Naive thymus-derived CD8-positive, alpha-beta T cell (primary cell): ENCODE results near the gene SRSF10. TPM values are rescaled to one million over a fixed set of nuclear protein-coding genes. Genes with fewer than 3 reads are reported as not detected.
A peak's percentile ranks its signal among the peaks of the same experiment; 100 is the strongest.
"Not testable (repeated sequence)": the region's sequence is repeated elsewhere in the genome, so short reads cannot be mapped to it uniquely, and the experiment has no call there.

Source experiments
- ATAC-seq, 2 donors: fragments of 150-1000 bp; cut with Tn5 transposase in 1 of 2; sonication (Bioruptor Pico), chemical (Tn5 transposase) in 1 of 2; 1 replicate in 1 of 2; 2 replicates in 1 of 2; pipeline ENCODE4 v1.10.0; 2021; ENCODE audit warnings: mild to moderate bottlenecking in 2 of 2, moderate library complexity in 2 of 2
- POLR2A ChIA-PET: fragments of 350-600 bp; sonication (Branson Sonifier 250); formaldehyde crosslinking; loops from one replicate; lab custom pipeline; 2021; ENCODE audit warnings: antibody characterized with exemption; lab: Charles Lee
- DNase-seq, 10 donors: peaks; one replicate each; pipeline versions ENCODE4 v3.0.0 to v3.0.0-alpha.2; 2020 to 2022
- H3K27ac Mint-ChIP-seq, 10 donors: one replicate each; pipeline ENCODE4 v1.8.0; 2020 to 2022; ENCODE audit warnings: mild to moderate bottlenecking in 10 of 10, mixed read lengths in 10 of 10, moderate library complexity in 4 of 10, inconsistent platforms in 1 of 10
- H3K27me3 Mint-ChIP-seq, 5 donors: one replicate each; pipeline ENCODE4 v1.8.0; 2021 to 2022; ENCODE audit warnings: mixed read lengths in 5 of 5
- H3K36me3 Mint-ChIP-seq, 3 donors: one replicate each; pipeline ENCODE4 v1.8.0; 2020 to 2022; ENCODE audit warnings: mixed read lengths in 3 of 3, mild to moderate bottlenecking in 2 of 3, inconsistent platforms in 1 of 3
- H3K4me1 Mint-ChIP-seq, 4 donors: one replicate each; pipeline ENCODE4 v1.8.0; 2021 to 2022; ENCODE audit warnings: mixed read lengths in 4 of 4
- H3K4me3 Mint-ChIP-seq, 10 donors: one replicate each; pipeline ENCODE4 v1.8.0; 2020 to 2022; ENCODE audit warnings: mild to moderate bottlenecking in 10 of 10, mixed read lengths in 10 of 10, moderate library complexity in 6 of 10, inconsistent platforms in 1 of 10
- H3K9me3 Mint-ChIP-seq, 9 donors: one replicate each; pipeline ENCODE4 v1.8.0; 2020 to 2022; ENCODE audit warnings: mixed read lengths in 9 of 9, mild to moderate bottlenecking in 3 of 9, inconsistent platforms in 1 of 9, moderate library complexity in 1 of 9
- polyA plus RNA-seq, 3 donors: library from polyadenylated mRNA; unstranded; fragments of 300-500 nt; fragmentation: Illumina TruSeq; gene quantifications; one replicate each; pipeline ENCODE4 v1.2.3, GENCODE V29; 2021
- total RNA-seq, 8 experiments: library from RNA in 2 of 8; stranded (reverse) in 2 of 8; gene quantifications; one replicate each; pipeline ENCODE4 v1.2.3 and lab custom pipeline; 2021 to 2026

Gene SRSF10
- total and polyA plus RNA-seq, 5 experiments from 2014 or later, result 98.6 to 219 (median 125) TPM

GRCh38 chr1:23964235-23964668, 15.9 kb downstream of the SRSF10 start:
- Mint-ChIP-seq H3K36me3 (peaks cover 0 to 79% (median 16%) of the 10 kb centered on the region in 3 donors), H3K4me3 (no peak overlapping the region), H3K27ac (peak overlapping the region in 8 of 10 donors; percentile 6 to 70 (median 58)), H3K27me3 (no peaks in the 10 kb centered on the region), H3K4me1 (peaks cover 17 to 68% (median 37%) of the 10 kb centered on the region in 4 donors), H3K9me3 (no peaks in the 10 kb centered on the region)
- POLR2A ChIA-PET, result interaction anchor here (1.1 to 1.4 kb wide), 2 partner anchors 16 to 17 kb away, joined by 3 to 5 read pairs; partner anchors contain the start of gene SRSF10
- ATAC-seq (no peak), DNase-seq (no peak)

GRCh38 chr1:23963617-23964234, 16.4 kb downstream of the SRSF10 start:
- Mint-ChIP-seq H3K27me3 (no peaks in the 10 kb centered on the region), H3K27ac (peak overlapping the region in 8 of 10 donors; percentile 1 to 70 (median 55)), H3K36me3 (peaks cover 0 to 77% (median 16%) of the 10 kb centered on the region in 3 donors), H3K9me3 (no peaks in the 10 kb centered on the region), H3K4me3 (no peak overlapping the region), H3K4me1 (peaks cover 18 to 72% (median 41%) of the 10 kb centered on the region in 4 donors)
- DNase-seq, result no peak
- no peak for ATAC-seq
- POLR2A ChIA-PET, result interaction anchor here (1.1 to 1.3 kb wide), 3 partner anchors 12 to 18 kb away, joined by 3 to 5 read pairs (median 3); partner anchors contain the start of gene SRSF10

DNA sequence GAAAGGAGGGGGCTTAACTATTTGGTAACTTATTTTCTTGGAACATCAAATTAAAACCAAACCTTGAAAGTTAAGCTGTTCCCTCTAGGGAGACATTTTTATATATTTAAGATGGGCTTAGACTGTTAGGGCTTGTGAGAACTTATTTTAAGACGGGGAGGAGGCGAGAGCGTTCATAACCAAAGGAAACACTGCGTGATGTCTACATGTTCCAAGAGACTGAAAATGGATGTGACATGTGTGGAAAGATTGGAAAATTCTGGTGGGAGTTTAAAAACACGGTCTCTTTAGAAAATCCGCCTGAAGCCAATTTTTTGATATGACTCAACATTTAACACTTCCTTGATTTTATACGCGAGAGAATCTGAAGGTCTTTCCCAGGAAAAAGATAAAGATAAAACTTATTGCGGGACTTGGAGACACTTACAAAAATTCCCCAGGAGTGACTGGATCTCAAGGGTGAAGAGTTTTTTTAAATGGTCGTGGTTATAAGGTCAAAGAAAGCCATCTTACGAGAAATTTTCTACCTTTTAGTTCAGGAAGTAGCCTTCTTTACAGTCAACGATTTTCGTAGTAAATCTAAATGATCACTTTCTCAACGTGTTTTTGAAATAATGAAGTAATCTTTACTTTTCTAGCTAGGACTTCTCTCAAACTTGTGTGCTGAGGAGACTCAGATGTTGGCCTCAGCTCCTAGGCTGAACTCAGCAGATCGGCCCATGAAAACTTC, 19.7 kb downstream of the SRSF10 start:
- Mint-ChIP-seq H3K27ac (peak overlapping the region; percentile 99 to 100 (median 100)), H3K9me3 (no peaks in the 10 kb centered on the region), H3K27me3 (no peaks in the 10 kb centered on the region), H3K4me1 (peaks cover 15 to 81% (median 45%) of the 10 kb centered on the region in 4 donors), H3K4me3 (peak overlapping the region; percentile 95 to 100 (median 100)), H3K36me3 (peaks cover 0 to 50% (median 16%) of the 10 kb centered on the region in 3 donors)
- ATAC-seq (no peak), DNase-seq (no peak)
- POLR2A ChIA-PET, result interaction anchor here (0.6 to 3.3 kb wide), 15 partner anchors 10 to 1272 kb away, joined by 3 to 66 read pairs (median 5); partner anchors contain the start of genes GALE, HMGCL, HNRNPR and PITHD1

DNA sequence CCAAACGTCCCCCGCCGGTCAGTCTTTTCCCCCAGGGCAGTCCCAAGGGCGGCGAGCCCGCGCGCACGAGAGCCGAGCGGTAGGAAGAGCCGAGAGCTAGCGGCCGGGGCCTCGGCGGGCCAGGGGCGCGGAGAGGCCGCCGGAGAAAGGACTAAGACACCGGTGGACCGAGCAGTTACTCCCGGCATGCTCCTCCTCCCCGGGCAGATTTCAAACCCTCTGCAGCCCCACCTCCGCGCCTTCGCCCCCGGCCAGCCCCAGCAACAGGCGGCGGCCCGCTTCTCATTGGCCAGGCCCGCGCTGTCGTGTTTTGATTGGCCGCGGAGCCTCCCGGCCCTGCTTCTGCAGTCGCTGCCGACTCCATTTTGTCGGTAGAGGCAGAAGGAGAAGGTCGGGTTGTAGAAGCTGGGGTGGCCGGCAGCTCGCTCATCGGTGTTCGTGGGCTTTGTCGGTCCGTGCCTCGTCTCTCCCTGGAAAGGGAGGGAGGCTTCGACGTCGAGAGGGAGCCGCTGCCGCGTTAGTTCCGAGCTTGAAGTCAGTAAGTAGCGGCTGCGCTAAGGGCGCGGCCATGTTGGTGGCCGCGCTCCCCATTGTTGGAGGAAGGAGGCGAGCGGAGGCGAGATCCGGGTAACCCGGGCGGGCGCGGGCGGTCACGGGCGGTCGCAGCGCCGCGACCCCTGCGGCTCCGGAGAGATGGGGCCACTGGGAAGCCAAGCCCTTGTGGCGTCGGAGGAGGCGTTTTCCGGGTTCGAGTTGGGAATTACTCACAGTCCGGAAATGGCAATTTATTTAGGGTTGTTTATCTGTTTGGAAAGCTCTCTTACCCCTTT, 20.5 kb downstream of the SRSF10 start, which contains the start of gene PNRC2:
Gene PNRC2, plus strand, starts transcription at position 368 of the 830 bp plus-strand sequence. CDS start 1,630 bp downstream, outside the sequence.
- peak within 1 kb of the TSS; percentile 95 to 100 (median 100) for H3K4me3 Mint-ChIP-seq
- DNase-seq (peak; percentile 93 to 97 (median 96)), ATAC-seq (peak; percentile 83 to 86)
- POLR2A ChIA-PET, result interaction anchor here (0.5 to 3.3 kb wide), 16 partner anchors 10 to 1273 kb away, joined by 3 to 66 read pairs (median 4); partner anchors contain the start of genes GALE, HMGCL, HNRNPR and PITHD1
- H3K36me3 Mint-ChIP-seq, result peaks cover 0 to 42% (median 16%) of the 10 kb centered on the region in 3 donors
- no peaks in the 10 kb centered on the region for H3K9me3 Mint-ChIP-seq
- H3K4me1 Mint-ChIP-seq, result peaks cover 13 to 80% (median 45%) of the 10 kb centered on the region in 4 donors
- H3K27me3 Mint-ChIP-seq, result no peaks in the 10 kb centered on the region
- H3K27ac Mint-ChIP-seq, result peak within 1 kb of the TSS; percentile 99 to 100 (median 100)

- POLR2A ChIA-PET, result interaction anchor here (0.9 to 3.3 kb wide), 10 partner anchors 9 to 615 kb away, joined by 3 to 66 read pairs (median 5); partner anchors contain the start of genes HMGCL, HNRNPR, PITHD1 and SRSF10
- peak overlapping the region; percentile 99 to 100 (median 100) for H3K27ac Mint-ChIP-seq
- peaks cover 13 to 78% (median 47%) of the 10 kb centered on the region in 4 donors for H3K4me1 Mint-ChIP-seq
- H3K4me3 Mint-ChIP-seq, result peak overlapping the region; percentile 95 to 100 (median 100)
- peak; percentile 75 to 96 (median 92) for DNase-seq
- peaks cover 0 to 35% (median 14%) of the 10 kb centered on the region in 3 donors for H3K36me3 Mint-ChIP-seq
- H3K27me3 Mint-ChIP-seq, result no peaks in the 10 kb centered on the region
- ATAC-seq, result peak; percentile 80 to 86
- H3K9me3 Mint-ChIP-seq, result no peaks in the 10 kb centered on the region
These were observed 21.2 kb downstream of the SRSF10 start for GRCh38 chr1:23958810-23959460.

DNA sequence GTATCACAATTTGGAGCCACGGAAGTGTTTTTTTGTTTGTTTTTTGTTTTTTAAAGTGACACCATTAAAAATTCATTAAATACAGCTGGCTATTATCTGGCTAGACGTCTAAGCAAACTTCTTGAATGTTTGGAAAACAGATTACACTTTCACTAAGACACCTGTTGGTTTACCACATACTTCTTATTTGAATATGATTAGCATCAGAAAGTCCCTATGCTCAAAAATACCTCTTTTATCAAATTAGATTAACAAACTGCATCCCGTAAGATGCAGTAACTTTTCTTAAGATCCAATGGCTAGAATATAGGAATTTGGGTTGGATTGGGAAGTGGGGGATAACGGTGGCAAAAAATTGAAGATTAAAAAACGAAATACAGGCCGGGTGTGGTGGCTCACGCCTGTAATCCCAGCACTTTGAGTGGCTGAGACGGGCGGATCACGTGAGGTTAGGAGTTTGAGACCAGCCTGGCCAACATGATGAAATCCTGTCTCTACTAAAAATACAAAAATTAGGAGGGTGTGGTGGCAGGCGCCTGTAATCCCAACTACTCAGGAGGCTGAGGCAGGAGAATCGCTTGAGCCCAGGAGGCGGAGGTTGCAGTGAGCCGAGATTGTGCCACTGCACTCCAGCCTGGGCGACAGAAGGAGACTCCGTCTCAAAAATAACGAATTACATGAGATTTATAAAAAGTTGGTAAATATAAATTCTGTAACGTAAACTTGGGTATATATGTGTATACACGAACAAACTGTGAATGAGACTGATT, 21.9 kb downstream of the SRSF10 start:
- H3K27me3 Mint-ChIP-seq, DNase-seq, H3K9me3 Mint-ChIP-seq, ATAC-seq: not testable (repeated sequence)
- H3K4me1 Mint-ChIP-seq, result peaks cover 13 to 72% (median 47%) of the 10 kb centered on the region in 4 donors
- H3K27ac Mint-ChIP-seq, result peak overlapping the region; percentile 99 to 100 (median 100)
- H3K36me3 Mint-ChIP-seq, result peaks cover 0 to 28% (median 11%) of the 10 kb centered on the region in 3 donors
- H3K4me3 Mint-ChIP-seq, result peak overlapping the region; percentile 95 to 100 (median 100)
- POLR2A ChIA-PET, result interaction anchor here (1.4 to 3.3 kb wide), 5 partner anchors 9 to 133 kb away, joined by 3 to 66 read pairs (median 11); partner anchors contain the start of genes HMGCL and SRSF10

- Mint-ChIP-seq H3K27ac (peak overlapping the region in 9 of 10 donors; percentile 49 to 100 (median 100)), H3K4me3 (peak overlapping the region in 7 of 10 donors; percentile 12 to 74 (median 54)), H3K36me3 (peaks cover 0 to 20% (median 11%) of the 10 kb centered on the region in 3 donors), H3K4me1 (peaks cover 12 to 64% (median 46%) of the 10 kb centered on the region in 4 donors), H3K9me3 (no peaks in the 10 kb centered on the region), H3K27me3 (no peaks in the 10 kb centered on the region)
- ATAC-seq (no peak), DNase-seq (no peak)
- POLR2A ChIA-PET, result interaction anchor here (0.7 to 3.1 kb wide), 4 partner anchors 23 to 672 kb away, joined by 4 to 11 read pairs (median 6); partner anchors contain the start of genes PITHD1 and SRSF10
These were observed 23.0 kb downstream of the SRSF10 start for GRCh38 chr1:23957096-23957495.

GRCh38 chr1:23953020-23953419, 27.1 kb downstream of the SRSF10 start:
- H3K4me1 Mint-ChIP-seq, result peaks cover under 1 to 35% (median 17%) of the 10 kb centered on the region in 4 donors
- no peaks in the 10 kb centered on the region for H3K27me3 Mint-ChIP-seq
- POLR2A ChIA-PET, result no interaction called here
- DNase-seq (no peak), ATAC-seq (no peak)
- no peak overlapping the region for H3K4me3 Mint-ChIP-seq
- peak overlapping the region in 2 of 10 donors; percentile 48 to 81 for H3K27ac Mint-ChIP-seq
- H3K9me3 Mint-ChIP-seq, result no peaks in the 10 kb centered on the region
- H3K36me3 Mint-ChIP-seq, result no peaks in the 10 kb centered on the region

DNA sequence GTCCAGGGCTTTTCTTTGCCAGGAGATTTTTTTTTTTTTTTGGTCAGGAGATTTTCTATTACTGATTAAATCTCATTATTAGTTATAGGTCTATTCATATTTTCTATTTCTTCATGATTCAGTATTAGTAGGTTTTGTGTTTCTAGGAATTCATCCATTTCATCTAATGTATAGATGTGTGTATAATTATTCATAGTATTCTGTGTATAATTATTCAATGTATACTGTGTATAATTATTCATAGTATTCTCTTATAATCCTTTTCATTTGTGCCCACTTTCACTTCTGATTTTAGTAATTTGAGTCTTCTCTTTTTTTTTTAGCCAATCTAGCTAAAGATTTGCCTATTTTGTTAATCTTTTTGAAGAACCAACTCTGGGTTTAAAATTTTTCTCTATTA, 32.8 kb downstream of the SRSF10 start:
- ATAC-seq, result no peak
- no peak overlapping the region for H3K27ac Mint-ChIP-seq
- H3K27me3 Mint-ChIP-seq, result peaks cover 0 to 2% (median 0%) of the 10 kb centered on the region in 5 donors
- H3K4me1 Mint-ChIP-seq, result peaks cover 0 to 7% (median 0%) of the 10 kb centered on the region in 4 donors
- POLR2A ChIA-PET, result no interaction called here
- H3K4me3 Mint-ChIP-seq, result no peak overlapping the region
- H3K9me3 Mint-ChIP-seq, result peaks cover 0 to 15% (median 5%) of the 10 kb centered on the region in 9 donors
- peaks cover 0 to 11% (median 8%) of the 10 kb centered on the region in 3 donors for H3K36me3 Mint-ChIP-seq
- no peak for DNase-seq

- POLR2A ChIA-PET, result no interaction called here
- Mint-ChIP-seq H3K27me3 (peaks cover 0 to 2% (median 0%) of the 10 kb centered on the region in 5 donors), H3K4me3 (no peak overlapping the region), H3K9me3 (no peaks in the 10 kb centered on the region), H3K4me1 (peaks cover 0 to 7% (median 0%) of the 10 kb centered on the region in 4 donors), H3K27ac (no peak overlapping the region), H3K36me3 (no peaks in the 10 kb centered on the region)
- no peak for ATAC-seq
- no peak for DNase-seq
These were observed 43.5 kb downstream of the SRSF10 start for GRCh38 chr1:23936481-23937176.
